HepG2 (cell line): ENCODE results near the gene ZKSCAN3. TPM values are rescaled to one million over a fixed set of nuclear protein-coding genes. Genes with fewer than 3 reads are reported as not detected.

Experiments
- ATAC-seq: fragments of 200-7000 bp; cut with Tn5 transposase; 3 replicates; pipeline ENCODE4 v1.9.1; 2020; ENCODE audit warnings: mild to moderate bottlenecking, moderate library complexity
- BruUV-seq: library from RNA; stranded (reverse); fragments of 400-500 nt; replicated peaks from 2 replicates; lab custom pipeline; 2021; lab: Mats Ljungman, UMichigan
- CTCF ChIA-PET: fragments of 300-600 bp; formaldehyde crosslinking; extraction: SDS; loops from one replicate; lab custom pipeline; 2021; ENCODE audit warnings: low total read pairs, inconsistent platforms, low intra/inter-chr PET ratio; lab: Yijun Ruan, JAX
- POLR2A ChIA-PET: fragments of 350-600 bp; sonication (Branson Sonifier 250); formaldehyde crosslinking; loops from one replicate; lab custom pipeline; 2020; ENCODE audit warnings: antibody characterized with exemption, inconsistent platforms; lab: Yijun Ruan, JAX
- DNase-seq: peaks from one replicate; pipeline ENCODE4 v3.0.0-alpha.2; 2015; ENCODE audit warnings: low spot score
- FAIRE-seq: peaks from 3 replicates; lab custom pipeline; 2011; peaks lifted over from hg19 to GRCh38; lab: Jason Lieb, UNC
- H2AFZ ChIP-seq: one replicate; pipeline ENCODE4 v1.6.1; 2011; ENCODE audit warnings: low read length, inconsistent platforms
- H3K27ac ChIP-seq: fragments of 300-600 bp; 3 replicates; pipeline ENCODE4 v1.8.0; 2011; ENCODE audit warnings: mixed run types, mild to moderate bottlenecking, mixed read lengths, low read length, inconsistent platforms; ENCODE audit not compliant: insufficient read depth; ENCODE audit errors: extremely low read length
- H3K27me3 ChIP-seq, 2 experiments: fragments of 200-600 bp in 1 of 2; 2 replicates in 1 of 2; 3 replicates in 1 of 2; pipeline versions ENCODE4 v1.6.0 to v1.8.0; 2011; ENCODE audit warnings: low read length in 2 of 2, mild to moderate bottlenecking in 2 of 2, moderate library complexity in 2 of 2, inconsistent platforms in 1 of 2; ENCODE audit not compliant: insufficient read depth in 2 of 2, control insufficient read depth in 1 of 2
- H3K36me3 ChIP-seq, 2 experiments: fragments of 200-600 bp in 1 of 2; replicated peaks in 1 of 2; 2 replicates in 1 of 2; 3 replicates in 1 of 2; pipeline versions ENCODE4 v1.5.1 to v1.8.0; 2011; ENCODE audit warnings: low read length in 2 of 2, inconsistent platforms in 1 of 2; ENCODE audit not compliant: insufficient read depth in 2 of 2, control insufficient read depth in 1 of 2
- H3K4me1 ChIP-seq: 2 replicates; pipeline ENCODE4 v1.5.1; 2012; ENCODE audit warnings: low read length, inconsistent platforms; ENCODE audit not compliant: insufficient read depth
- H3K4me2 ChIP-seq: 2 replicates; pipeline ENCODE4 v1.6.0; 2011; ENCODE audit warnings: low read depth, low read length, inconsistent platforms
- H3K4me3 ChIP-seq, 3 experiments: fragments of 200-600 bp in 1 of 3; sonication (generic), shearing (Covaris generic) in 1 of 3; replicated peaks in 1 of 3; 2 replicates each; pipeline ENCODE4 v1.5.1; 2011 to 2016; ENCODE audit warnings: low read length in 3 of 3, inconsistent platforms in 2 of 3, low read depth in 2 of 3, mild to moderate bottlenecking in 2 of 3, control low read depth in 1 of 3, mixed read lengths in 1 of 3; ENCODE audit not compliant: insufficient read depth in 1 of 3
- H3K79me2 ChIP-seq: one replicate; pipeline ENCODE4 v1.6.1; 2011; ENCODE audit warnings: low read length, inconsistent platforms; ENCODE audit not compliant: insufficient read depth
- H3K9ac ChIP-seq: 2 replicates; pipeline ENCODE4 v1.6.0; 2011; ENCODE audit warnings: mild to moderate bottlenecking, low read depth, low read length, inconsistent platforms; ENCODE audit not compliant: insufficient read depth
- H3K9me3 ChIP-seq: 2 replicates; pipeline ENCODE4 v1.5.1; 2012; ENCODE audit warnings: mild to moderate bottlenecking, low read length
- H4K20me1 ChIP-seq: 2 replicates; pipeline ENCODE4 v1.6.0; 2011; ENCODE audit warnings: inconsistent platforms, mild to moderate bottlenecking, low read length, moderate library complexity; ENCODE audit not compliant: insufficient read depth
- ASH2L ChIP-seq: fragments of 300-600, 200-600 bp; sonication (generic); IDR thresholded peaks from 2 replicates; pipeline ENCODE4 v1.7.0; 2017; ENCODE audit warnings: low read depth, mild to moderate bottlenecking, moderate library complexity, mixed read lengths, low read length; ENCODE audit not compliant: insufficient read length
- CTCF ChIP-seq: sonication (generic); formaldehyde crosslinking; IDR thresholded peaks from 2 replicates; pipeline ENCODE4 v1.5.0; 2020; ENCODE audit warnings: mild to moderate bottlenecking, missing genetic modification reagents, moderate library complexity
- DBP ChIP-seq: sonication (generic); formaldehyde crosslinking; IDR thresholded peaks from 2 replicates; pipeline ENCODE4 v1.4.0; 2020; ENCODE audit warnings: missing genetic modification reagents; ENCODE audit errors: not compliant biosample characterization
- ELF3 ChIP-seq: IDR thresholded peaks from 2 replicates; pipeline ENCODE4 v1.6.1; 2016; ENCODE audit warnings: missing genetic modification reagents, missing compliant biosample characterization
- HNF4A ChIP-seq: sonication (generic); formaldehyde crosslinking; IDR thresholded peaks from 2 replicates; pipeline ENCODE4 v1.4.0; 2020; ENCODE audit warnings: missing genetic modification reagents
- MAFF ChIP-seq: IDR thresholded peaks from 2 replicates; pipeline ENCODE4 v1.6.1; 2011; ENCODE audit warnings: low read depth, low read length, improper control_type of control experiment
- MAFK ChIP-seq, 2 experiments: IDR thresholded peaks in 1 of 2; conservative IDR thresholded peaks in 1 of 2; 2 replicates each; pipeline ENCODE4 v1.6.1; 2011; ENCODE audit warnings: improper control_type of control experiment in 2 of 2, low read length in 2 of 2
- NFE2L2 ChIP-seq: fragments of 150-350 bp; IDR thresholded peaks from 2 replicates; pipeline ENCODE4 v1.6.1; 2014; ENCODE audit warnings: low read length
- NKX3-1 ChIP-seq: sonication (generic); formaldehyde crosslinking; IDR thresholded peaks from 2 replicates; pipeline ENCODE4 v1.5.0; 2020; ENCODE audit warnings: missing genetic modification reagents
- SOX6 ChIP-seq, 2 experiments: fragments of 450-650 bp in 1 of 2; sonication (generic) in 1 of 2; formaldehyde crosslinking in 1 of 2; IDR thresholded peaks; 2 replicates each; pipeline versions ENCODE4 v1.4.0 to v1.6.1; 2017 to 2020; ENCODE audit warnings: antibody characterized with exemption in 1 of 2, mild to moderate bottlenecking in 1 of 2, missing genetic modification reagents in 1 of 2
- STAG1 ChIP-seq: sonication (generic); formaldehyde crosslinking; IDR thresholded peaks from 2 replicates; pipeline ENCODE4 v1.4.0; 2020; ENCODE audit warnings: missing genetic modification reagents
- ZNF709 ChIP-seq: sonication (generic); formaldehyde crosslinking; IDR thresholded peaks from 2 replicates; pipeline ENCODE4 v1.5.0; 2020; ENCODE audit warnings: mild to moderate bottlenecking, missing genetic modification reagents
- ZNF773 ChIP-seq: sonication (generic); formaldehyde crosslinking; IDR thresholded peaks from 2 replicates; pipeline ENCODE4 v1.4.0; 2020; ENCODE audit warnings: missing genetic modification reagents, borderline replicate concordance
- ZNF780A ChIP-seq: sonication (generic); formaldehyde crosslinking; IDR thresholded peaks from 2 replicates; pipeline ENCODE4 v1.8.0; 2022; ENCODE audit warnings: mild to moderate bottlenecking, missing genetic modification reagents, moderate library complexity
- WGBS: methylation state at CpG from one replicate; pipeline ENCODE4 v1.1.6; 2017; ENCODE audit warnings: low lambda C conversion rate; 5-methylcytosine and 5-hydroxymethylcytosine counted together
- in situ Hi-C: cut with HindIII; loops from 2 replicates; pipeline ENCODE4 v1.10.0; 2017; ENCODE audit warnings: low pct_unique_long_range_greater_than_20kb; ENCODE audit not compliant: extremely low pct_ligation_motif_present
- intact Hi-C: fragments of 100-400 bp; cut with micrococcal nuclease; formaldehyde crosslinking; loops from one replicate; pipeline ENCODE4 v1.10.0; 2022; ENCODE audit not compliant: unreplicated experiment
- polyA plus RNA-seq, 8 experiments: library from polyadenylated mRNA; depleted of rRNA in 3 of 8; stranded (reverse) in 7 of 8; unstranded in 1 of 8; fragments of >200 nt; fragmentation: Illumina TruSeq in 4 of 8; extraction: Trizol in 4 of 8; gene quantifications; 2 replicates each; pipeline versions ENCODE4 v1.2.1 to v1.2.3, GENCODE V29; 2011 to 2016; ENCODE audit warnings: low read depth in 4 of 8, missing spikeins in 1 of 8, mixed read lengths in 1 of 8; ENCODE audit not compliant: insufficient read depth in 1 of 8
- total RNA-seq, 5 experiments: library from RNA; depleted of rRNA; stranded (reverse); fragments of >200 nt; fragmentation: Illumina TruSeq; extraction: Trizol; gene quantifications; 2 replicates each; pipeline ENCODE4 v1.2.3, GENCODE V29; 2016; ENCODE audit warnings: low read depth in 1 of 5
- TF ChIP-seq, protein P1 (sequence below): sonication (generic); formaldehyde crosslinking; IDR thresholded peaks from 2 replicates; pipeline ENCODE4 v1.8.0; 2022; ENCODE audit warnings: mild to moderate bottlenecking, missing genetic modification reagents, borderline replicate concordance
- TF ChIP-seq, protein P2 (sequence below): sonication (generic); formaldehyde crosslinking; IDR thresholded peaks from 2 replicates; pipeline ENCODE4 v1.4.0; 2020; ENCODE audit warnings: missing genetic modification reagents, borderline replicate concordance

The ZKSCAN3 gene
- total and polyA plus RNA-seq, 2 of the 13 experiments (the other 11 are each of a cell fraction or from before 2014, with no cell fraction given), result 3.3 to 7.4 TPM

DNA sequence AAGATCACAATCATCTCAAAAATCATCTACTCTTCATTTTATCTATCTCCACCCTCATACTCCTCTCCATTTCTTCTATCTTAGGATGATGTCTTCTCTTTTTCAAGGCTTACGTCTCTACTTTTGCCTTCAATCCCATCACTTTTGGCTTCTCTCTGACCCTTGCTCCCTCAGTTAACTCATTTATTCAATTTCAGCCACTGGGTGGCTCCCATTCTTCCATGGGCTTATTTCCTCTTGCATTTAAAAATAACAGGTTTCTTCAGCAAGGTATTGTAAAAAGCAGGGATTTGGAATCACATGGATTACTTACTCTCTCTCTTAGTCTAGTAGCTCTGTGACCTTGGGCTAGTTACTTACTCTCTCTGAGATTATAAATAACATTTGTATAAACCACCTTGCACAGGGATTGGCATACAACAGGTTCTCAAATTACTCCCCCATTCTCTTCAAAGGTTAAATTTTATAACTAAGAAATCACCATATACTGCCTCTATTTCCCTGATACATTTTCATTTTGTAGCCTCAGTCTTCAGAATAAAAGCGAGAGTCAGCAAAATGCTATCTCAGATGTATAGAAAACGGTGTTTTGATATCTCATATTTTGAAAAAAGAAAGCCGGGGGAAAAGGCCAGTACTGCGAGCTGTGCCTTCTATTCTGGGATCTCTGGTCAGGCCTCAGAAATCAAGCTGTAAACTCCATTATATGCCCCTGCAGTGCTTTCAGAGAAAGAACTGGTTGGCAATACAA lies 44.3 kb downstream of the ZKSCAN3 start:
- no TSS peak for BruUV-seq
- ChIA-PET CTCF (interaction anchor here (1.7 kb wide), 1 partner anchor 290 kb away, joined by 10 read pairs; no protein-coding TSS in a partner anchor), POLR2A (interaction anchor here (1.6 kb wide), 1 partner anchor 11 kb away, joined by 3 read pairs; no protein-coding TSS in a partner anchor)
- WGBS, result 88% methylated on average over 5 of the region's 5 CpGs
- H3K4me2 ChIP-seq, result no peak overlapping the region
- no peaks in the 10 kb centered on the region; a peak in 1 of 5 replicates for H3K27me3 ChIP-seq
- DNase-seq (peak; percentile 42), FAIRE-seq (peak; percentile 59), ATAC-seq (peak; percentile 70)
- in situ Hi-C loops, result loop anchor here (10.0 kb wide), 1 partner anchor 291 kb away; no protein-coding TSS in a partner anchor
- no peak overlapping the region for H2AFZ ChIP-seq
- H3K79me2 ChIP-seq, result peaks cover 32% of the 10 kb centered on the region
- peaks cover 16 to 54% of the 10 kb centered on the region in 2 experiments for H3K36me3 ChIP-seq
- H3K27ac ChIP-seq, result no peak overlapping the region
- no peaks in the 10 kb centered on the region for H4K20me1 ChIP-seq
- intact Hi-C loops, result loop anchor here (1.0 kb wide), 1 partner anchor 290 kb away; no protein-coding TSS in a partner anchor
- peaks cover 54% of the 10 kb centered on the region for H3K4me1 ChIP-seq
- H3K9ac ChIP-seq, result no peak overlapping the region
- H3K4me3 ChIP-seq, result no peak overlapping the region
- no peaks in the 10 kb centered on the region for H3K9me3 ChIP-seq
- TF ChIP-seq, protein P1, sequence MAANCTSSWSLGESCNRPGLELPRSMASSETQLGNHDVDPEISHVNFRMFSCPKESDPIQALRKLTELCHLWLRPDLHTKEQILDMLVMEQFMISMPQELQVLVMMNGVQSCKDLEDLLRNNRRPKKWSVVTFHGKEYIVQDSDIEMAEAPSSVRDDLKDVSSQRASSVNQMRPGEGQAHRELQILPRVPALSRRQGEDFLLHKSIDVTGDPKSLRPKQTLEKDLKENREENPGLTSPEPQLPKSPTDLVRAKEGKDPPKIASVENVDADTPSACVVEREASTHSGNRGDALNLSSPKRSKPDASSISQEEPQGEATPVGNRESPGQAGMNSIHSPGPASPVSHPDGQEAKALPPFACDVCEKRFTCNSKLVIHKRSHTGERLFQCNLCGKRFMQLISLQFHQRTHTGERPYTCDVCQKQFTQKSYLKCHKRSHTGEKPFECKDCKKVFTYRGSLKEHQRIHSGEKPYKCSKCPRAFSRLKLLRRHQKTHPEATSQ (CRISPR knock-in tag), result no peak
- peak; percentile 52; the same call in 1 of the 2 replicates for TF ChIP-seq HNF4A (CRISPR knock-in tag)
- peak; percentile 51 for TF ChIP-seq STAG1
- TF ChIP-seq, protein P2, sequence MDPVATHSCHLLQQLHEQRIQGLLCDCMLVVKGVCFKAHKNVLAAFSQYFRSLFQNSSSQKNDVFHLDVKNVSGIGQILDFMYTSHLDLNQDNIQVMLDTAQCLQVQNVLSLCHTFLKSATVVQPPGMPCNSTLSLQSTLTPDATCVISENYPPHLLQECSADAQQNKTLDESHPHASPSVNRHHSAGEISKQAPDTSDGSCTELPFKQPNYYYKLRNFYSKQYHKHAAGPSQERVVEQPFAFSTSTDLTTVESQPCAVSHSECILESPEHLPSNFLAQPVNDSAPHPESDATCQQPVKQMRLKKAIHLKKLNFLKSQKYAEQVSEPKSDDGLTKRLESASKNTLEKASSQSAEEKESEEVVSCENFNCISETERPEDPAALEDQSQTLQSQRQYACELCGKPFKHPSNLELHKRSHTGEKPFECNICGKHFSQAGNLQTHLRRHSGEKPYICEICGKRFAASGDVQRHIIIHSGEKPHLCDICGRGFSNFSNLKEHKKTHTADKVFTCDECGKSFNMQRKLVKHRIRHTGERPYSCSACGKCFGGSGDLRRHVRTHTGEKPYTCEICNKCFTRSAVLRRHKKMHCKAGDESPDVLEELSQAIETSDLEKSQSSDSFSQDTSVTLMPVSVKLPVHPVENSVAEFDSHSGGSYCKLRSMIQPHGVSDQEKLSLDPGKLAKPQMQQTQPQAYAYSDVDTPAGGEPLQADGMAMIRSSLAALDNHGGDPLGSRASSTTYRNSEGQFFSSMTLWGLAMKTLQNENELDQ, result no peak
- no peak for TF ChIP-seq ZNF773 (CRISPR knock-in tag)
- TF ChIP-seq NKX3-1 (CRISPR knock-in tag), result no peak
- no peak for TF ChIP-seq ASH2L
- TF ChIP-seq ZNF780A (CRISPR knock-in tag), result no peak
- no peak for TF ChIP-seq NFE2L2
- peak; percentile 45 for TF ChIP-seq CTCF
- TF ChIP-seq MAFK (conservative IDR thresholded peaks at IDR 0.05 in 1 of 2, IDR thresholded peaks at IDR 0.05 in 1 of 2; ENCODE audit: low read length in 2 of 2), result peak; percentile 76 to 77
- no peak for TF ChIP-seq ZNF709
- no peak for TF ChIP-seq DBP (CRISPR knock-in tag)
- peak; percentile 55; the same call in 1 of the 2 replicates for TF ChIP-seq MAFF
- peak; percentile 28; the same call in 1 of the 2 replicates for TF ChIP-seq ELF3
- TF ChIP-seq SOX6 (IDR thresholded peaks at IDR 0.05), result no peak
- no peak for TF ChIP-seq SOX6 (CRISPR knock-in tag; IDR thresholded peaks at IDR 0.05)
